Calu3 (cell line): ENCODE results near the gene AIM2. TPM values are rescaled to one million over a fixed set of nuclear protein-coding genes. Genes with fewer than 3 reads are reported as not detected.

Experiments used
- BruUV-seq: library from RNA; stranded (reverse); fragments of 400-500 nt; replicated peaks from 2 replicates; lab custom pipeline; 2021; lab: Mats Ljungman, UMichigan
- CTCF ChIA-PET: fragments of 300-600 bp; sonication (Branson Sonifier 250); formaldehyde crosslinking; loops from one replicate; lab custom pipeline; 2022; ENCODE audit warnings: antibody characterized with exemption; lab: Charles Lee
- DNase-seq: peaks from one replicate; pipeline ENCODE4 v3.0.0; 2022
- H3K27ac Mint-ChIP-seq: one replicate; pipeline ENCODE4 v1.8.0; 2022; ENCODE audit warnings: mixed read lengths; ENCODE audit not compliant: unreplicated experiment
- H3K27me3 Mint-ChIP-seq: one replicate; pipeline ENCODE4 v1.8.0; 2022; ENCODE audit warnings: mixed read lengths; ENCODE audit not compliant: unreplicated experiment
- H3K36me3 Mint-ChIP-seq: one replicate; pipeline ENCODE4 v1.8.0; 2022; ENCODE audit warnings: mild to moderate bottlenecking, moderate library complexity, mixed read lengths; ENCODE audit not compliant: insufficient read depth, unreplicated experiment
- H3K4me1 Mint-ChIP-seq: one replicate; pipeline ENCODE4 v1.8.0; 2022; ENCODE audit warnings: mild to moderate bottlenecking, low read depth, mixed read lengths; ENCODE audit not compliant: unreplicated experiment
- H3K4me3 Mint-ChIP-seq: one replicate; pipeline ENCODE4 v1.8.0; 2022; ENCODE audit warnings: mild to moderate bottlenecking, low read depth, moderate library complexity, mixed read lengths; ENCODE audit not compliant: unreplicated experiment
- H3K9me3 Mint-ChIP-seq: one replicate; pipeline ENCODE4 v1.8.0; 2022; ENCODE audit warnings: low read depth, mixed read lengths; ENCODE audit not compliant: unreplicated experiment
- CTCF ChIP-seq: fragments of 200-600 bp; IDR thresholded peaks from one replicate; pipeline ENCODE4 v1.8.0; 2022; ENCODE audit warnings: antibody characterized with exemption; ENCODE audit not compliant: unreplicated experiment
- intact Hi-C: fragments of 100-400 bp; cut with micrococcal nuclease; formaldehyde crosslinking; loops from one replicate; pipeline ENCODE4 v1.10.0; 2022; ENCODE audit not compliant: unreplicated experiment
- total RNA-seq: library from RNA; stranded (reverse); gene quantifications from 2 replicates; pipeline ENCODE4 v1.2.3, GENCODE V29; 2022

The AIM2 gene
- total RNA-seq, 1 experiment from 2014 or later = not detected

- Mint-ChIP-seq H3K9me3 (no peaks in the 10 kb centered on the region), H3K36me3 (no peaks in the 10 kb centered on the region), H3K27me3 (peaks cover 7% of the 10 kb centered on the region), H3K27ac (no peak overlapping the region), H3K4me1 (no peaks in the 10 kb centered on the region), H3K4me3 (no peak overlapping the region)
- intact Hi-C loops = no loop called here
- no peak for TF ChIP-seq CTCF
- CTCF ChIA-PET = no interaction called here
- BruUV-seq = no TSS peak
- no peak for DNase-seq
Measured at GRCh38 chr1:159092036-159092760, 15.6 kb upstream of the AIM2 start.

GRCh38 chr1:159091607-159092031 lies 15.1 kb upstream of the AIM2 start:
- H3K4me3 Mint-ChIP-seq = no peak overlapping the region
- no peak overlapping the region for H3K27ac Mint-ChIP-seq
- CTCF ChIA-PET = no interaction called here
- intact Hi-C loops = no loop called here
- no peak for TF ChIP-seq CTCF
- DNase-seq = no peak
- H3K9me3 Mint-ChIP-seq = no peaks in the 10 kb centered on the region
- no peaks in the 10 kb centered on the region for H3K4me1 Mint-ChIP-seq
- H3K27me3 Mint-ChIP-seq = peaks cover 1% of the 10 kb centered on the region
- H3K36me3 Mint-ChIP-seq = no peaks in the 10 kb centered on the region
- no TSS peak for BruUV-seq

GRCh38 chr1:159091180-159091560 lies 14.6 kb upstream of the AIM2 start:
- intact Hi-C loops = no loop called here
- CTCF ChIA-PET = no interaction called here
- H3K9me3 Mint-ChIP-seq = no peaks in the 10 kb centered on the region
- no peak for TF ChIP-seq CTCF
- H3K27me3 Mint-ChIP-seq = no peaks in the 10 kb centered on the region
- no peaks in the 10 kb centered on the region for H3K4me1 Mint-ChIP-seq
- BruUV-seq = no TSS peak
- no peak overlapping the region for H3K27ac Mint-ChIP-seq
- no peaks in the 10 kb centered on the region for H3K36me3 Mint-ChIP-seq
- no peak overlapping the region for H3K4me3 Mint-ChIP-seq
- no peak for DNase-seq

GRCh38 chr1:159090286-159091179 lies 14.0 kb upstream of the AIM2 start:
- CTCF ChIA-PET = no interaction called here
- no TSS peak for BruUV-seq
- Mint-ChIP-seq H3K27ac (no peak overlapping the region), H3K36me3 (no peaks in the 10 kb centered on the region), H3K4me1 (no peaks in the 10 kb centered on the region), H3K27me3 (no peaks in the 10 kb centered on the region), H3K9me3 (no peaks in the 10 kb centered on the region), H3K4me3 (no peak overlapping the region)
- TF ChIP-seq CTCF = no peak
- intact Hi-C loops = no loop called here
- no peak for DNase-seq
